HepG2 (cell line): Measurements from ENCODE around the gene LDLR. TPM values are rescaled to one million over a fixed set of nuclear protein-coding genes. Genes with fewer than 3 reads are reported as not detected.
A peak's percentile ranks its signal among the peaks of the same experiment; 100 is the strongest.

Experiments
- BRCA1 ChIP-seq: sonication (generic); formaldehyde crosslinking; IDR thresholded peaks from 2 replicates; pipeline ENCODE4 v1.4.0; 2020; ENCODE audit warnings: missing genetic modification reagents
- CHD2 ChIP-seq: IDR thresholded peaks from 2 replicates; pipeline ENCODE4 v1.6.1; 2011; ENCODE audit warnings: low read depth, low read length, improper control_type of control experiment
- GATAD2A ChIP-seq: IDR thresholded peaks from 2 replicates; pipeline ENCODE4 v1.6.1; 2016
- HNF4G ChIP-seq, 2 experiments: sonication (generic) in 1 of 2; formaldehyde crosslinking in 1 of 2; IDR thresholded peaks; 2 replicates each; pipeline versions ENCODE4 v1.4.0 to v1.6.1; 2011 to 2020; ENCODE audit warnings: borderline replicate concordance in 2 of 2, low read depth in 2 of 2, mild to moderate bottlenecking in 2 of 2, low read length in 1 of 2, missing genetic modification reagents in 1 of 2, moderate library complexity in 1 of 2
- HNRNPK ChIP-seq: fragments of 200-400 bp; formaldehyde crosslinking; IDR thresholded peaks from 2 replicates; pipeline ENCODE4 v1.6.1; 2018; ENCODE audit warnings: low read length, low read depth, moderate library complexity, mild to moderate bottlenecking; ENCODE audit not compliant: poor library complexity, severe bottlenecking
- HOMEZ ChIP-seq: IDR thresholded peaks from 2 replicates; pipeline ENCODE4 v1.6.1; 2016; ENCODE audit warnings: low read depth
- KDM5A ChIP-seq: fragments of 200-600 bp; sonication (generic); IDR thresholded peaks from 2 replicates; pipeline ENCODE4 v1.7.0; 2018; ENCODE audit warnings: antibody characterized with exemption, mild to moderate bottlenecking, low read length, borderline replicate concordance
- KDM6A ChIP-seq: IDR thresholded peaks from 2 replicates; pipeline ENCODE4 v1.6.1; 2016; ENCODE audit warnings: low read depth
- KMT2B ChIP-seq: IDR thresholded peaks from 2 replicates; pipeline ENCODE4 v1.6.1; 2016; ENCODE audit warnings: missing genetic modification reagents, missing compliant biosample characterization
- MEF2D ChIP-seq: sonication (generic); formaldehyde crosslinking; IDR thresholded peaks from 2 replicates; pipeline ENCODE4 v1.5.1; 2020; ENCODE audit warnings: mild to moderate bottlenecking, missing genetic modification reagents
- NCOA2 ChIP-seq: sonication (generic); formaldehyde crosslinking; IDR thresholded peaks from 2 replicates; pipeline ENCODE4 v1.8.0; 2022; ENCODE audit warnings: inconsistent platforms
- TCF7 ChIP-seq: sonication (generic); IDR thresholded peaks from 2 replicates; pipeline ENCODE4 v1.6.1; 2016; ENCODE audit warnings: antibody characterized with exemption, low read depth
- ZNF496 ChIP-seq: sonication (generic); formaldehyde crosslinking; IDR thresholded peaks from 2 replicates; pipeline ENCODE4 v1.8.1; 2023; ENCODE audit warnings: mild to moderate bottlenecking, moderate library complexity, missing genetic modification reagents; ENCODE audit not compliant: insufficient replicate concordance
- ZNF513 ChIP-seq: sonication (generic); formaldehyde crosslinking; conservative IDR thresholded peaks from 2 replicates; pipeline ENCODE4 v1.5.0; 2020; ENCODE audit warnings: missing genetic modification reagents
- ZNF7 ChIP-seq: IDR thresholded peaks from 2 replicates; pipeline ENCODE4 v1.6.1; 2016; ENCODE audit warnings: missing biosample characterization, missing genetic modification reagents
- ZNF720 ChIP-seq: sonication (generic); formaldehyde crosslinking; IDR thresholded peaks from 2 replicates; pipeline ENCODE4 v1.4.0; 2020; ENCODE audit warnings: missing genetic modification reagents
- ZNF790 ChIP-seq: sonication (generic); formaldehyde crosslinking; IDR thresholded peaks from 2 replicates; pipeline ENCODE4 v1.8.0; 2022; ENCODE audit warnings: missing genetic modification reagents, mild to moderate bottlenecking, borderline replicate concordance
- ZNF883 ChIP-seq: sonication (generic); formaldehyde crosslinking; IDR thresholded peaks from 2 replicates; pipeline ENCODE4 v1.5.1; 2020; ENCODE audit warnings: mild to moderate bottlenecking, missing genetic modification reagents; ENCODE audit errors: not compliant biosample characterization
- polyA plus RNA-seq, 8 experiments: library from polyadenylated mRNA; depleted of rRNA in 3 of 8; stranded (reverse) in 7 of 8; unstranded in 1 of 8; fragments of >200 nt; fragmentation: Illumina TruSeq in 4 of 8; extraction: Trizol in 4 of 8; gene quantifications; 2 replicates each; pipeline versions ENCODE4 v1.2.1 to v1.2.3, GENCODE V29; 2011 to 2016; ENCODE audit warnings: low read depth in 4 of 8, missing spikeins in 1 of 8, mixed read lengths in 1 of 8; ENCODE audit not compliant: insufficient read depth in 1 of 8
- total RNA-seq, 5 experiments: library from RNA; depleted of rRNA; stranded (reverse); fragments of >200 nt; fragmentation: Illumina TruSeq; extraction: Trizol; gene quantifications; 2 replicates each; pipeline ENCODE4 v1.2.3, GENCODE V29; 2016; ENCODE audit warnings: low read depth in 1 of 5
- TF ChIP-seq, protein P1 (sequence below): sonication (generic); formaldehyde crosslinking; IDR thresholded peaks from 2 replicates; pipeline ENCODE4; 2020; ENCODE audit warnings: missing genetic modification reagents, mild to moderate bottlenecking, borderline replicate concordance
- TF ChIP-seq, protein P2 (sequence below): sonication (generic); formaldehyde crosslinking; IDR thresholded peaks from 2 replicates; pipeline ENCODE4 v1.9.0; 2021; ENCODE audit warnings: missing genetic modification reagents, mild to moderate bottlenecking, borderline replicate concordance
- TF ChIP-seq, protein P3 (sequence below): sonication (generic); formaldehyde crosslinking; conservative IDR thresholded peaks from 2 replicates; pipeline ENCODE4 v1.4.0; 2020; ENCODE audit warnings: missing genetic modification reagents

The LDLR gene
- total and polyA plus RNA-seq, 2 of the 13 experiments (the other 11 are each of a cell fraction or from before 2014, with no cell fraction given) = 51.6 to 92.5 TPM

DNA sequence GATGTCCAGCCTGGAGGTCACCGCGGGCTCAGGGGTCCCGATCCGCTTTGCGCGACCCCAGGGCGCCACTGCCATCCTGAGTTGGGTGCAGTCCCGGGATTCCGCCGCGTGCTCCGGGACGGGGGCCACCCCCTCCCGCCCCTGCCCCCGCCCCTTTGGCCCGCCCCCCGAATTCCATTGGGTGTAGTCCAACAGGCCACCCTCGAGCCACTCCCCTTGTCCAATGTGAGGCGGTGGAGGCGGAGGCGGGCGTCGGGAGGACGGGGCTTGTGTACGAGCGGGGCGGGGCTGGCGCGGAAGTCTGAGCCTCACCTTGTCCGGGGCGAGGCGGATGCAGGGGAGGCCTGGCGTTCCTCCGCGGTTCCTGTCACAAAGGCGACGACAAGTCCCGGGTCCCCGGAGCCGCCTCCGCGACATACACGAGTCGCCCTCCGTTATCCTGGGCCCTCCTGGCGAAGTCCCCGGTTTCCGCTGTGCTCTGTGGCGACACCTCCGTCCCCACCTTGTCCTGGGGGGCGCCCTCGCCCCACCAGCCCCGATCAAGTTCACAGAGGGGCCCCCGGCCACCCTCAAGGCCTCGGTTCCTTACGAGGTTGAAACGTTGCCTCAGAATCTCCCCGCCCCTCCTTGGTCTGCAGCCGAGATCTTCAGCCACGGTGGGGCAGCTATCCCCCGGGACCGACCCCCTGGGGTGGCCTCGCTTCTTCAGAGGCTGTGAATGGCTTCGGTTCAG, 1.2 kb downstream of the LDLR start (continued):
- TF ChIP-seq, protein P1, sequence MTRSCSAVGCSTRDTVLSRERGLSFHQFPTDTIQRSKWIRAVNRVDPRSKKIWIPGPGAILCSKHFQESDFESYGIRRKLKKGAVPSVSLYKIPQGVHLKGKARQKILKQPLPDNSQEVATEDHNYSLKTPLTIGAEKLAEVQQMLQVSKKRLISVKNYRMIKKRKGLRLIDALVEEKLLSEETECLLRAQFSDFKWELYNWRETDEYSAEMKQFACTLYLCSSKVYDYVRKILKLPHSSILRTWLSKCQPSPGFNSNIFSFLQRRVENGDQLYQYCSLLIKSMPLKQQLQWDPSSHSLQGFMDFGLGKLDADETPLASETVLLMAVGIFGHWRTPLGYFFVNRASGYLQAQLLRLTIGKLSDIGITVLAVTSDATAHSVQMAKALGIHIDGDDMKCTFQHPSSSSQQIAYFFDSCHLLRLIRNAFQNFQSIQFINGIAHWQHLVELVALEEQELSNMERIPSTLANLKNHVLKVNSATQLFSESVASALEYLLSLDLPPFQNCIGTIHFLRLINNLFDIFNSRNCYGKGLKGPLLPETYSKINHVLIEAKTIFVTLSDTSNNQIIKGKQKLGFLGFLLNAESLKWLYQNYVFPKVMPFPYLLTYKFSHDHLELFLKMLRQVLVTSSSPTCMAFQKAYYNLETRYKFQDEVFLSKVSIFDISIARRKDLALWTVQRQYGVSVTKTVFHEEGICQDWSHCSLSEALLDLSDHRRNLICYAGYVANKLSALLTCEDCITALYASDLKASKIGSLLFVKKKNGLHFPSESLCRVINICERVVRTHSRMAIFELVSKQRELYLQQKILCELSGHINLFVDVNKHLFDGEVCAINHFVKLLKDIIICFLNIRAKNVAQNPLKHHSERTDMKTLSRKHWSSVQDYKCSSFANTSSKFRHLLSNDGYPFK = peak; percentile 17; the same call in 1 of the 2 replicates
- TF ChIP-seq NCOA2 (CRISPR knock-in tag) (no peak; the same call in 1 of the 2 replicates), ZNF720 (CRISPR knock-in tag) (no peak), KDM5A (no peak), ZNF7 (CRISPR knock-in tag) (no peak), KDM6A (CRISPR knock-in tag) (no peak), HOMEZ (CRISPR knock-in tag) (no peak), ZNF883 (CRISPR knock-in tag) (peak; percentile 61), MEF2D (0 out of 2 replicates have a peak, but pooled peaks have one; percentile 8), HNRNPK (no peak), KMT2B (CRISPR knock-in tag) (no peak; the same call in 1 of the 2 replicates), CHD2 (no peak; the same call in 1 of the 2 replicates), ZNF496 (no peak), BRCA1 (CRISPR knock-in tag) (no peak), HNF4G (IDR thresholded peaks at IDR 0.05; ENCODE audit: borderline replicate concordance, low read depth, low read length) (no peak), HNF4G (CRISPR knock-in tag; IDR thresholded peaks at IDR 0.05; ENCODE audit: borderline replicate concordance, low read depth) (no peak), GATAD2A (CRISPR knock-in tag) (no peak), TCF7 (no peak), ZNF513 (CRISPR knock-in tag) (no peak), ZNF790 (CRISPR knock-in tag) (no peak; the same call in 1 of the 2 replicates)
- TF ChIP-seq, protein P2, sequence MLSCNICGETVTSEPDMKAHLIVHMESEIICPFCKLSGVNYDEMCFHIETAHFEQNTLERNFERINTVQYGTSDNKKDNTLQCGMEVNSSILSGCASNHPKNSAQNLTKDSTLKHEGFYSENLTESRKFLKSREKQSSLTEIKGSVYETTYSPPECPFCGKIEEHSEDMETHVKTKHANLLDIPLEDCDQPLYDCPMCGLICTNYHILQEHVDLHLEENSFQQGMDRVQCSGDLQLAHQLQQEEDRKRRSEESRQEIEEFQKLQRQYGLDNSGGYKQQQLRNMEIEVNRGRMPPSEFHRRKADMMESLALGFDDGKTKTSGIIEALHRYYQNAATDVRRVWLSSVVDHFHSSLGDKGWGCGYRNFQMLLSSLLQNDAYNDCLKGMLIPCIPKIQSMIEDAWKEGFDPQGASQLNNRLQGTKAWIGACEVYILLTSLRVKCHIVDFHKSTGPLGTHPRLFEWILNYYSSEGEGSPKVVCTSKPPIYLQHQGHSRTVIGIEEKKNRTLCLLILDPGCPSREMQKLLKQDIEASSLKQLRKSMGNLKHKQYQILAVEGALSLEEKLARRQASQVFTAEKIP = no peak
- TF ChIP-seq, protein P3, sequence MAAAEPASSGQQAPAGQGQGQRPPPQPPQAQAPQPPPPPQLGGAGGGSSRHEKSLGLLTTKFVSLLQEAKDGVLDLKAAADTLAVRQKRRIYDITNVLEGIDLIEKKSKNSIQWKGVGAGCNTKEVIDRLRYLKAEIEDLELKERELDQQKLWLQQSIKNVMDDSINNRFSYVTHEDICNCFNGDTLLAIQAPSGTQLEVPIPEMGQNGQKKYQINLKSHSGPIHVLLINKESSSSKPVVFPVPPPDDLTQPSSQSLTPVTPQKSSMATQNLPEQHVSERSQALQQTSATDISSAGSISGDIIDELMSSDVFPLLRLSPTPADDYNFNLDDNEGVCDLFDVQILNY (CRISPR knock-in tag) = no peak
